Measurements from ENCODE around the gene DUOX2. TPM values are rescaled to one million over a fixed set of nuclear protein-coding genes. Genes with fewer than 3 reads are reported as not detected.

Gene DUOX2
- total and polyA plus RNA-seq, 4 donors, result 0.06 to 0.08 TPM; not detected in 2

GRCh38 chr15:45128971-45129639 is 15.1 kb upstream of the DUOX2 start:
- H3K9me3 ChIP-seq (ENCODE audit: control insufficient read depth in 4 of 4, low read length in 3 of 4), result no peaks in the 10 kb centered on the region
- H3K27ac ChIP-seq (ENCODE audit: low read depth in 1 of 2, low read length in 2 of 2), result no peak overlapping the region
- H3K9ac ChIP-seq (ENCODE audit: low read depth in 1 of 2, low read length in 2 of 2), result no peak overlapping the region
- no peak for TF ChIP-seq GABPA (IDR thresholded peaks at IDR 0.05 in 1 of 2, conservative IDR thresholded peaks at IDR 0.05 in 1 of 2)
- no peak for TF ChIP-seq JUND (IDR thresholded peaks at IDR 0.05)
- no peak for TF ChIP-seq SP1 (IDR thresholded peaks at IDR 0.05)
- no peak for TF ChIP-seq FOXA2 (IDR thresholded peaks at IDR 0.05)
- TF ChIP-seq HNF4G (IDR thresholded peaks at IDR 0.05), result no peak
- TF ChIP-seq TAF1 (conservative IDR thresholded peaks at IDR 0.05), result no peak
- TF ChIP-seq RAD21 (IDR thresholded peaks at IDR 0.05), result no peak
- TF ChIP-seq ZBTB33 (IDR thresholded peaks at IDR 0.05), result no peak
- TF ChIP-seq HNF4A (conservative IDR thresholded peaks at IDR 0.05), result no peak
- no peak for TF ChIP-seq YY1 (IDR thresholded peaks at IDR 0.05)
- no peak for TF ChIP-seq NR2F2 (IDR thresholded peaks at IDR 0.05)
- no peak for TF ChIP-seq ATF3 (IDR thresholded peaks at IDR 0.05)
- no peak for TF ChIP-seq FOXA1 (IDR thresholded peaks at IDR 0.05)
- TF ChIP-seq CTCF (IDR thresholded peaks at IDR 0.05; ENCODE audit: low read depth, low read length, missing input control), result no peak
- TF ChIP-seq RXRA (IDR thresholded peaks at IDR 0.05), result no peak
- 12% methylated on average over 47 of the region's 47 CpGs for WGBS
- peak overlapping the region in 1 of 3 donors; percentile 4 for H3K4me3 ChIP-seq (ENCODE audit: low read depth in 1 of 3, low read length in 3 of 3)
- H3K4me1 ChIP-seq (ENCODE audit: control insufficient read depth in 4 of 4, insufficient read depth in 4 of 4, low read length in 3 of 4), result peaks cover 0 to 3% (median 0%) of the 10 kb centered on the region in 4 donors
- peaks cover 0 to 10% (median 2%) of the 10 kb centered on the region in 4 donors for H3K27me3 ChIP-seq (ENCODE audit: control insufficient read depth in 4 of 4, insufficient read depth in 4 of 4, low read length in 3 of 4)
- DNase-seq (ENCODE audit: low spot score), result no peak
- H3K36me3 ChIP-seq (ENCODE audit: control insufficient read depth in 4 of 4, insufficient read depth in 3 of 4, low read depth in 1 of 4, low read length in 3 of 4), result no peaks in the 10 kb centered on the region

- Histone ChIP-seq H3K4me3 (ENCODE audit: low read depth in 1 of 3, low read length in 3 of 3) (no peak overlapping the region), H3K36me3 (ENCODE audit: control insufficient read depth in 4 of 4, insufficient read depth in 3 of 4, low read depth in 1 of 4, low read length in 3 of 4) (no peaks in the 10 kb centered on the region), H3K4me1 (ENCODE audit: control insufficient read depth in 4 of 4, insufficient read depth in 4 of 4, low read length in 3 of 4) (peaks cover 0 to 3% (median 0%) of the 10 kb centered on the region in 4 donors), H3K9me3 (ENCODE audit: control insufficient read depth in 4 of 4, low read length in 3 of 4) (no peaks in the 10 kb centered on the region), H3K9ac (ENCODE audit: low read depth in 1 of 2, low read length in 2 of 2) (no peak overlapping the region), H3K27ac (ENCODE audit: low read depth in 1 of 2, low read length in 2 of 2) (no peak overlapping the region), H3K27me3 (ENCODE audit: control insufficient read depth in 4 of 4, insufficient read depth in 4 of 4, low read length in 3 of 4) (peaks cover 0 to 9% (median 2%) of the 10 kb centered on the region in 4 donors)
- TF ChIP-seq CTCF (IDR thresholded peaks at IDR 0.05; ENCODE audit: low read depth, low read length, missing input control) (peak; percentile 75), NR2F2 (IDR thresholded peaks at IDR 0.05) (no peak), HNF4G (IDR thresholded peaks at IDR 0.05) (no peak), RAD21 (IDR thresholded peaks at IDR 0.05) (peak; percentile 76 to 82)
- WGBS, result 55% methylated on average over 2 of the region's 2 CpGs
- DNase-seq (ENCODE audit: low spot score), result no peak
These were observed 12.7 kb upstream of the DUOX2 start for GRCh38 chr15:45126535-45127158.
